HepG2 (cell line): ENCODE data around the gene ATL2. TPM values are rescaled to one million over a fixed set of nuclear protein-coding genes. Genes with fewer than 3 reads are reported as not detected.

Experiments
- ATF7 ChIP-seq, 2 experiments: fragments of 450-650 bp in 1 of 2; sonication (generic) in 1 of 2; formaldehyde crosslinking in 1 of 2; IDR thresholded peaks; 2 replicates each; pipeline versions ENCODE4 v1.4.0 to v1.6.1; 2016 to 2020; ENCODE audit warnings: antibody characterized with exemption in 1 of 2, mild to moderate bottlenecking in 1 of 2, missing genetic modification reagents in 1 of 2
- CEBPG ChIP-seq: IDR thresholded peaks from 2 replicates; pipeline ENCODE4 v1.6.1; 2016
- GABPA ChIP-seq, 2 experiments: IDR thresholded peaks; 2 replicates each; pipeline ENCODE4 v1.6.1; 2011 to 2016; ENCODE audit warnings: low read depth in 2 of 2, low read length in 1 of 2, missing biosample characterization in 1 of 2, missing genetic modification characterization in 1 of 2
- MBD4 ChIP-seq: IDR thresholded peaks from 2 replicates; pipeline ENCODE4 v1.6.1; 2012; ENCODE audit warnings: low read length, inconsistent platforms, borderline replicate concordance
- PAWR ChIP-seq: sonication (generic); formaldehyde crosslinking; IDR thresholded peaks from 2 replicates; pipeline ENCODE4 v1.4.0; 2020; ENCODE audit warnings: missing genetic modification reagents, mild to moderate bottlenecking, borderline replicate concordance
- SMAD3 ChIP-seq: sonication (generic); formaldehyde crosslinking; IDR thresholded peaks from 2 replicates; pipeline ENCODE4 v1.4.0; 2020; ENCODE audit warnings: missing genetic modification reagents
- SMARCE1 ChIP-seq: fragments of 450-650 bp; IDR thresholded peaks from 2 replicates; pipeline ENCODE4 v1.6.1; 2017; ENCODE audit warnings: borderline replicate concordance
- SOX13 ChIP-seq, 3 experiments: fragments of 450-650 bp in 1 of 3; sonication (generic) in 1 of 3; formaldehyde crosslinking in 1 of 3; IDR thresholded peaks in 2 of 3; conservative IDR thresholded peaks in 1 of 3; 2 replicates each; pipeline versions ENCODE4 v1.5.0 to v1.6.1; 2016 to 2020; ENCODE audit warnings: antibody characterized with exemption in 1 of 3, mild to moderate bottlenecking in 1 of 3, missing compliant biosample characterization in 1 of 3, missing genetic modification reagents in 1 of 3, moderate library complexity in 1 of 3
- SOX6 ChIP-seq, 2 experiments: fragments of 450-650 bp in 1 of 2; sonication (generic) in 1 of 2; formaldehyde crosslinking in 1 of 2; IDR thresholded peaks; 2 replicates each; pipeline versions ENCODE4 v1.4.0 to v1.6.1; 2017 to 2020; ENCODE audit warnings: antibody characterized with exemption in 1 of 2, mild to moderate bottlenecking in 1 of 2, missing genetic modification reagents in 1 of 2
- TEAD3 ChIP-seq: optimal IDR thresholded peaks from 2 replicates; pipeline ENCODE3; 2016; ENCODE audit warnings: borderline replicate concordance
- ZKSCAN8 ChIP-seq: IDR thresholded peaks from 2 replicates; pipeline ENCODE4 v1.6.1; 2016; ENCODE audit warnings: borderline replicate concordance, missing genetic modification reagents, missing compliant biosample characterization
- ZNF451 ChIP-seq: sonication (generic); formaldehyde crosslinking; IDR thresholded peaks from 2 replicates; pipeline ENCODE4 v1.5.0; 2020; ENCODE audit warnings: mild to moderate bottlenecking, missing genetic modification reagents
- ZNF709 ChIP-seq: sonication (generic); formaldehyde crosslinking; IDR thresholded peaks from 2 replicates; pipeline ENCODE4 v1.5.0; 2020; ENCODE audit warnings: mild to moderate bottlenecking, missing genetic modification reagents
- ZNF75D ChIP-seq: sonication (generic); formaldehyde crosslinking; IDR thresholded peaks from 2 replicates; pipeline ENCODE4 v1.8.1; 2023; ENCODE audit warnings: missing genetic modification reagents, mild to moderate bottlenecking, borderline replicate concordance
- polyA plus RNA-seq, 8 experiments: library from polyadenylated mRNA; depleted of rRNA in 3 of 8; stranded (reverse) in 7 of 8; unstranded in 1 of 8; fragments of >200 nt; fragmentation: Illumina TruSeq in 4 of 8; extraction: Trizol in 4 of 8; gene quantifications; 2 replicates each; pipeline versions ENCODE4 v1.2.1 to v1.2.3, GENCODE V29; 2011 to 2016; ENCODE audit warnings: low read depth in 4 of 8, missing spikeins in 1 of 8, mixed read lengths in 1 of 8; ENCODE audit not compliant: insufficient read depth in 1 of 8
- total RNA-seq, 5 experiments: library from RNA; depleted of rRNA; stranded (reverse); fragments of >200 nt; fragmentation: Illumina TruSeq; extraction: Trizol; gene quantifications; 2 replicates each; pipeline ENCODE4 v1.2.3, GENCODE V29; 2016; ENCODE audit warnings: low read depth in 1 of 5
- TF ChIP-seq, protein P1 (sequence below): IDR thresholded peaks from 2 replicates; pipeline ENCODE4 v1.6.1; 2012; ENCODE audit warnings: low read length, improper control_type of control experiment
- TF ChIP-seq, protein P2 (sequence below): fragments of 450-650 bp; IDR thresholded peaks from 2 replicates; pipeline ENCODE4 v1.6.1; 2017
- TF ChIP-seq, protein P3 (sequence below): sonication (generic); formaldehyde crosslinking; IDR thresholded peaks from 2 replicates; pipeline ENCODE4 v1.4.0; 2020; ENCODE audit warnings: missing genetic modification reagents, borderline replicate concordance

Gene ATL2
- total and polyA plus RNA-seq, 2 of the 13 experiments (the other 11 are each of a cell fraction or from before 2014, with no cell fraction given), result 56.5 to 119 TPM

DNA sequence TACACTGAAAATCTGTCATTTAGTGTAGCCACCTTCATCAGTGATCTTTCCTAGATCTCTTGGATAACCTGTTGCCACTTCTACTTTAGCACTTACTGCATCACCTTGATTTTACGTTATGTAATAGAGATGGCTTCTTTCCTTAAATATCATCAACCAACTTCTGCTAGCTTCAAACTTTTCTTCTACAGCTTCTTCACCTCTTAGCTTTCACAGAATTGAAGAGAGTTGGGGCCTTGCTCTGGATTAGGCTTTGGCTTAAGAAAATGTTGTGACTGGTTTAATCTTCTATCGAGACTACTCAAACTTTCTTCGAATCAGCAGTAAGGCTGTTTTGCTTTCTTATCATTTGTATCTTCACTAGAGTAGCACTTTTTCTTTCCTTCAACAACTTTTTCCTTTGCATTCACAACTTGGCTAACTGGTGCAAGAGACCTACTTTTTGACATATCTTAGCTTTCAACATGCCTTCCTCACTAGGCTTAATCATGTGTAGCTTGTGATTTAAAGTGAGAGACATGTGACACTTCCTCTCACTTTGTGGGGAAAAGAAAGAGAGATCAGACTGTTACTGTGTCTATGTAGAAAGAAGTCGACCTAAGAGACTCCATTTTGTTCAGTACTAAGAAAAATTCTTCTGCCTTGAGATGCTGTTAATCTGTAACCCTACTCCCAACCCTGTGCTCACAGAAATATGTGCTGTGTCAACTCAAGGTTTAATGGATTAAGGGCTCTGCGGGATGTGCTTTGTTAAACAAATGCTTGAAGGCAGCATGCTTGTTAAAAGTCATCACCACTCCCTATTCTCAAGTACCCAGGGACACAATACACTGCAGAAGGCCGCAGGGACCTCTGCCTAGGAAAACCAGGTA lies 99.6 kb downstream of the ATL2 start (continued):
- TF ChIP-seq SOX6 (IDR thresholded peaks at IDR 0.05), result no peak
- peak; percentile 73 for TF ChIP-seq SOX6 (CRISPR knock-in tag; IDR thresholded peaks at IDR 0.05)
- no peak for TF ChIP-seq SOX13 (IDR thresholded peaks at IDR 0.05)
- TF ChIP-seq SOX13 (CRISPR knock-in tag; conservative IDR thresholded peaks at IDR 0.05 in 1 of 2, IDR thresholded peaks at IDR 0.05 in 1 of 2), result peak in 1 of 2 experiments; percentile 82; a peak in 2 of 4 replicates
- no peak for TF ChIP-seq ZNF709
- TF ChIP-seq, protein P1, sequence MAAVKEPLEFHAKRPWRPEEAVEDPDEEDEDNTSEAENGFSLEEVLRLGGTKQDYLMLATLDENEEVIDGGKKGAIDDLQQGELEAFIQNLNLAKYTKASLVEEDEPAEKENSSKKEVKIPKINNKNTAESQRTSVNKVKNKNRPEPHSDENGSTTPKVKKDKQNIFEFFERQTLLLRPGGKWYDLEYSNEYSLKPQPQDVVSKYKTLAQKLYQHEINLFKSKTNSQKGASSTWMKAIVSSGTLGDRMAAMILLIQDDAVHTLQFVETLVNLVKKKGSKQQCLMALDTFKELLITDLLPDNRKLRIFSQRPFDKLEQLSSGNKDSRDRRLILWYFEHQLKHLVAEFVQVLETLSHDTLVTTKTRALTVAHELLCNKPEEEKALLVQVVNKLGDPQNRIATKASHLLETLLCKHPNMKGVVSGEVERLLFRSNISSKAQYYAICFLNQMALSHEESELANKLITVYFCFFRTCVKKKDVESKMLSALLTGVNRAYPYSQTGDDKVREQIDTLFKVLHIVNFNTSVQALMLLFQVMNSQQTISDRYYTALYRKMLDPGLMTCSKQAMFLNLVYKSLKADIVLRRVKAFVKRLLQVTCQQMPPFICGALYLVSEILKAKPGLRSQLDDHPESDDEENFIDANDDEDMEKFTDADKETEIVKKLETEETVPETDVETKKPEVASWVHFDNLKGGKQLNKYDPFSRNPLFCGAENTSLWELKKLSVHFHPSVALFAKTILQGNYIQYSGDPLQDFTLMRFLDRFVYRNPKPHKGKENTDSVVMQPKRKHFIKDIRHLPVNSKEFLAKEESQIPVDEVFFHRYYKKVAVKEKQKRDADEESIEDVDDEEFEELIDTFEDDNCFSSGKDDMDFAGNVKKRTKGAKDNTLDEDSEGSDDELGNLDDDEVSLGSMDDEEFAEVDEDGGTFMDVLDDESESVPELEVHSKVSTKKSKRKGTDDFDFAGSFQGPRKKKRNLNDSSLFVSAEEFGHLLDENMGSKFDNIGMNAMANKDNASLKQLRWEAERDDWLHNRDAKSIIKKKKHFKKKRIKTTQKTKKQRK, result no peak
- no peak for TF ChIP-seq GABPA (IDR thresholded peaks at IDR 0.05; ENCODE audit: low read depth, low read length)
- no peak for TF ChIP-seq GABPA (CRISPR knock-in tag; IDR thresholded peaks at IDR 0.05; ENCODE audit: low read depth)
- TF ChIP-seq ZKSCAN8, result no peak
- no peak for TF ChIP-seq CEBPG (CRISPR knock-in tag)
- TF ChIP-seq ATF7 (IDR thresholded peaks at IDR 0.05), result no peak
- no peak for TF ChIP-seq ATF7 (CRISPR knock-in tag; IDR thresholded peaks at IDR 0.05)
- no peak for TF ChIP-seq SMARCE1
- no peak for TF ChIP-seq PAWR (CRISPR knock-in tag)
- TF ChIP-seq MBD4, result no peak
- peak; percentile 80 for TF ChIP-seq TEAD3
- TF ChIP-seq, protein P2, sequence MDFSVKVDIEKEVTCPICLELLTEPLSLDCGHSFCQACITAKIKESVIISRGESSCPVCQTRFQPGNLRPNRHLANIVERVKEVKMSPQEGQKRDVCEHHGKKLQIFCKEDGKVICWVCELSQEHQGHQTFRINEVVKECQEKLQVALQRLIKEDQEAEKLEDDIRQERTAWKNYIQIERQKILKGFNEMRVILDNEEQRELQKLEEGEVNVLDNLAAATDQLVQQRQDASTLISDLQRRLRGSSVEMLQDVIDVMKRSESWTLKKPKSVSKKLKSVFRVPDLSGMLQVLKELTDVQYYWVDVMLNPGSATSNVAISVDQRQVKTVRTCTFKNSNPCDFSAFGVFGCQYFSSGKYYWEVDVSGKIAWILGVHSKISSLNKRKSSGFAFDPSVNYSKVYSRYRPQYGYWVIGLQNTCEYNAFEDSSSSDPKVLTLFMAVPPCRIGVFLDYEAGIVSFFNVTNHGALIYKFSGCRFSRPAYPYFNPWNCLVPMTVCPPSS, result no peak
- TF ChIP-seq, protein P3, sequence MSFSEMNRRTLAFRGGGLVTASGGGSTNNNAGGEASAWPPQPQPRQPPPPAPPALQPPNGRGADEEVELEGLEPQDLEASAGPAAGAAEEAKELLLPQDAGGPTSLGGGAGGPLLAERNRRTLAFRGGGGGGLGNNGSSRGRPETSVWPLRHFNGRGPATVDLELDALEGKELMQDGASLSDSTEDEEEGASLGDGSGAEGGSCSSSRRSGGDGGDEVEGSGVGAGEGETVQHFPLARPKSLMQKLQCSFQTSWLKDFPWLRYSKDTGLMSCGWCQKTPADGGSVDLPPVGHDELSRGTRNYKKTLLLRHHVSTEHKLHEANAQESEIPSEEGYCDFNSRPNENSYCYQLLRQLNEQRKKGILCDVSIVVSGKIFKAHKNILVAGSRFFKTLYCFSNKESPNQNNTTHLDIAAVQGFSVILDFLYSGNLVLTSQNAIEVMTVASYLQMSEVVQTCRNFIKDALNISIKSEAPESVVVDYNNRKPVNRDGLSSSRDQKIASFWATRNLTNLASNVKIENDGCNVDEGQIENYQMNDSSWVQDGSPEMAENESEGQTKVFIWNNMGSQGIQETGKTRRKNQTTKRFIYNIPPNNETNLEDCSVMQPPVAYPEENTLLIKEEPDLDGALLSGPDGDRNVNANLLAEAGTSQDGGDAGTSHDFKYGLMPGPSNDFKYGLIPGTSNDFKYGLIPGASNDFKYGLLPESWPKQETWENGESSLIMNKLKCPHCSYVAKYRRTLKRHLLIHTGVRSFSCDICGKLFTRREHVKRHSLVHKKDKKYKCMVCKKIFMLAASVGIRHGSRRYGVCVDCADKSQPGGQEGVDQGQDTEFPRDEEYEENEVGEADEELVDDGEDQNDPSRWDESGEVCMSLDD (CRISPR knock-in tag), result no peak
- no peak for TF ChIP-seq ZNF451 (CRISPR knock-in tag)
- no peak for TF ChIP-seq SMAD3 (CRISPR knock-in tag)
- TF ChIP-seq ZNF75D (CRISPR knock-in tag), result no peak
